ENCODE data around the gene DHRS1.

GRCh38 chr14:24260026-24260779, 39.4 kb downstream of the DHRS1 start:
- TF ChIP-seq CTCF (IDR thresholded peaks at IDR 0.05) (no peak), POLR2A (IDR thresholded peaks at IDR 0.05) (no peak)

All from testis (tissue), 2 donors.